NCI-H1694 treated with DMSO at 0.1 percent for 48 hours (cell line): Measurements from ENCODE around the gene RRP12.

ENCODE experiments used
- DNase-seq: peaks from one replicate; lab custom pipeline; 2025; lab: John Stamatoyannopoulos, UW

RRP12 gene

DNA sequence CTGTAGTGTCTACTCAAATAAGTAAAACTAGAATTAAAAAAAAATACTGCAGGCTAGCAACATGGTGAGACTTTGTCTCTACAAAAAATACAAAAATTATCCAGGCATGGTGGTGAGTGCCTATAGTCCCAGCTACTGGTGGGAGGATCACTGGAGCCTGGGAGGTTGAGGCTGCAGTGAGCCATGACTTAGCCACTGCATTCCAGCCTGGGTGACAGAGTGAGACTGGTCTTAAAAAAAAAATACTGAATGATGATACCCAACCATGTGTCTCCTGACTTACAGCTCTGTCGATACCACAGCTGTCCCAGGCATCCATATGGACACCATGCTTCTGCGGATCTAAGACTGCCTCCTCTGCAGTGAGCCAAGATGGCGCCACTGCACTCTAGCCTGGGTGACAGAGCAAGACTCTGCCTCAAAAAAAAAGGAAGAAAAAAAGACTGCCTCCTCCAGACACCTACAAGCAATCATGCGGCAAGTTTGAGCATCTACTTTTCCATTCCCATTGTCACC lies 90.0 kb downstream of the RRP12 start:
- no peak for DNase-seq

DNA sequence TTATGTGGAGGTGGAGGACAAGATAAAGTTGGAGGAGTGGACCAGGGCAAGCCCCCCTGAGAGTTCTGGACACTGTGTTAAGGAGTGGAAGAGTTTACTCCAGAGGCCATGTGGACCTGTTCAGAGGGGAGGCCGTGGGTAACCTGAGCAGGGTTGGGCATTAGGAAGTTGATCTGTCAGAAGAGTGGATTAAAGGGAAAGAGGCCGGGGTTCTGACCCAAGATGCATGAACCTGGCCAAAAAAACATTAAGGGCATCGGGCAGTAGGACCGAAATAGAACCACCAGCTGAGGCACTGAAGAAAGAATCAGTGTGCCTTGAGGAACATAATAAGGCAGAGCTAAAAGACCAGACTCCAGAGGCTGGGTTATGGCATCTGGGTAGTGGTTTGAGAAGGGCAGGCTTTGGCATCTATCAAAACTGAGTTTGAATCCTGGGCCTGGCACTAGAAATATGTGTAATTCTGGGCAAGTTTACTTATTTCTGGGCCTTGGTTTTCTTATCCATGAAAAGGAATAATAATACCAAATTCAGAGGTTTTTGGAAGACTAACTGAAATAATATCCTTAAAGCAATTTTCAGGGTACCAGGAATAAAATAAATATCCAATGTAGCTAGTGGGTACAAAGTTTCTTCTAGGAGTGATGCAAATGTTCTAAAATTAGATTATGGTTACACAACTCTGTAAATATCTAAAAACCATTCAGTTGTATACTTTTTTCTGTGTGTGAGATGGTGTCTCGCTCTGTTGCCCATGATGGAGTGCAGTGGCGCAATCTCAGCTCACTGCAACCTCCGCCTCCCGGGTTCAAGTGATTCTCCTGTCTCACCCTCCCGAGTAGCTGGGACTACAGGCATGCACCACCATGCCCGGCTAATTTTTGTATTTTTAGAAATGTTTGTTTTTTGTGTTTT lies 93.0 kb downstream of the RRP12 start:
- no peak for DNase-seq

DNA sequence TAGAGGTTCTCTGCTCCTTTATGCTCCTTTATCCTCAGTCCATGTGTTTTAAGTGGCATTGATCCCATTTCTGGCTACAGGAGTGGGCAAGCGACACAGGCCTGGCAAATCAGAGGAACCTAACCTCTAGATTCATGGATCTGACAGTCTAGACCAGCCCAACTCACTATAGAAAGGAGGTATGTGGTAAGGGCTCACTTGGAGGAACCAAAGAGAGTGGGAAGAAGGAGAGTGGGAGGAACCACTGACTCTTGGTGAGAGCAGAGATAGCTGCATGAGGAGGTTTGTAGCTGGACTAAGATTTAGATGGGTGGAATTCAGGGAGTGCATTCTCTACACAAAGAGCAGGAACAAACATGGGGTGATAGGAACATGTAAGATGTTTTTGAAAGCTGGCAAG lies 93.7 kb downstream of the RRP12 start:
- no peak for DNase-seq
